Measurements from ENCODE around the gene JARID2.

GRCh38 chr6:15218401-15218800 is 27.5 kb upstream of the JARID2 start:
- TF ChIP-seq POLR2A (IDR thresholded peaks at IDR 0.05) (no peak), CTCF (IDR thresholded peaks at IDR 0.05) (no peak)

Measured in thyroid gland (tissue), 4 donors.